MCF 10A (cell line): ENCODE data around the gene SLC15A1. TPM values are rescaled to one million over a fixed set of nuclear protein-coding genes. Genes with fewer than 3 reads are reported as not detected.

Experiments
- BruUV-seq: library from RNA; stranded (reverse); fragments of 400-500 nt; replicated peaks from 2 replicates; lab custom pipeline; 2021; lab: Mats Ljungman, UMichigan
- CTCF ChIA-PET: fragments of 300-600 bp; sonication (Branson Sonifier 250); formaldehyde crosslinking; extraction: SDS; loops from one replicate; lab custom pipeline; 2021; ENCODE audit warnings: antibody characterized with exemption, inconsistent platforms; lab: Yijun Ruan, JAX
- POLR2A ChIA-PET: fragments of 300-600, 350-650 bp; sonication (Branson Sonifier 250); formaldehyde crosslinking; extraction: SDS; loops from one replicate; lab custom pipeline; 2020; ENCODE audit warnings: antibody characterized with exemption, inconsistent platforms; lab: Yijun Ruan, JAX
- DNase-seq: peaks from one replicate; pipeline ENCODE4 v3.0.0-alpha.2; 2018; ENCODE audit not compliant: unreplicated experiment
- H3K27ac Mint-ChIP-seq: one replicate; pipeline ENCODE4 v1.8.0; 2022; ENCODE audit warnings: mild to moderate bottlenecking, low read depth, mixed read lengths; ENCODE audit not compliant: unreplicated experiment
- H3K27me3 Mint-ChIP-seq: one replicate; pipeline ENCODE4 v1.8.0; 2022; ENCODE audit warnings: mixed read lengths; ENCODE audit not compliant: insufficient read depth, unreplicated experiment
- H3K36me3 Mint-ChIP-seq: one replicate; pipeline ENCODE4 v1.8.0; 2022; ENCODE audit warnings: mild to moderate bottlenecking, moderate library complexity, mixed read lengths; ENCODE audit not compliant: insufficient read depth, unreplicated experiment
- H3K4me1 Mint-ChIP-seq: one replicate; pipeline ENCODE4 v1.8.0; 2022; ENCODE audit warnings: mixed read lengths; ENCODE audit not compliant: insufficient read depth, unreplicated experiment
- H3K4me3 Mint-ChIP-seq: one replicate; pipeline ENCODE4 v1.8.0; 2022; ENCODE audit warnings: mild to moderate bottlenecking, moderate library complexity, mixed read lengths; ENCODE audit not compliant: unreplicated experiment
- H3K9me3 Mint-ChIP-seq: one replicate; pipeline ENCODE4 v1.8.0; 2022; ENCODE audit warnings: mixed read lengths; ENCODE audit not compliant: unreplicated experiment
- CTCF ChIP-seq: fragments of 200-600 bp; IDR thresholded peaks from one replicate; pipeline ENCODE4 v1.8.0; 2022; ENCODE audit warnings: antibody characterized with exemption, mild to moderate bottlenecking; ENCODE audit not compliant: unreplicated experiment
- intact Hi-C: fragments of 100-400 bp; cut with micrococcal nuclease; formaldehyde crosslinking; loops from 2 replicates; pipeline ENCODE4 v1.14.1; 2022
- total RNA-seq: library from RNA; stranded (reverse); gene quantifications from 2 replicates; pipeline ENCODE4 v1.2.3, GENCODE V29; 2022

Gene SLC15A1
- total RNA-seq, 1 experiment from 2014 or later, result not detected

- ChIA-PET CTCF (interaction anchor here (0.6 to 2.2 kb wide), 4 partner anchors 15 to 223 kb away, joined by 3 to 10 read pairs (median 5); no protein-coding TSS in a partner anchor), POLR2A (no interaction called here)
- H3K27me3 Mint-ChIP-seq, result peaks cover 30% of the 10 kb centered on the region
- H3K36me3 Mint-ChIP-seq, result no peaks in the 10 kb centered on the region
- no peaks in the 10 kb centered on the region for H3K9me3 Mint-ChIP-seq
- peaks cover 9% of the 10 kb centered on the region for H3K4me1 Mint-ChIP-seq
- BruUV-seq, result no TSS peak
- H3K27ac Mint-ChIP-seq, result no peak overlapping the region
- no peak for DNase-seq
- H3K4me3 Mint-ChIP-seq, result no peak overlapping the region
- no peak for TF ChIP-seq CTCF
- intact Hi-C loops, result no loop called here
Observed at GRCh38 chr13:98668155-98668554, 84.3 kb downstream of the SLC15A1 start.

- Mint-ChIP-seq H3K36me3 (no peaks in the 10 kb centered on the region), H3K27me3 (peaks cover 30% of the 10 kb centered on the region), H3K9me3 (no peaks in the 10 kb centered on the region), H3K4me3 (no peak overlapping the region), H3K4me1 (peaks cover 9% of the 10 kb centered on the region), H3K27ac (no peak overlapping the region)
- no TSS peak for BruUV-seq
- ChIA-PET CTCF (interaction anchor here (1.1 to 2.5 kb wide), 4 partner anchors 12 to 223 kb away, joined by 3 to 15 read pairs (median 6); no protein-coding TSS in a partner anchor), POLR2A (no interaction called here)
- no peak for DNase-seq
- intact Hi-C loops, result no loop called here
- no peak for TF ChIP-seq CTCF
Observed at GRCh38 chr13:98665638-98665995, 86.9 kb downstream of the SLC15A1 start.

GRCh38 chr13:98664924-98665637 lies 87.4 kb downstream of the SLC15A1 start:
- intact Hi-C loops, result no loop called here
- Mint-ChIP-seq H3K27ac (no peak overlapping the region), H3K36me3 (no peaks in the 10 kb centered on the region), H3K4me1 (peaks cover 9% of the 10 kb centered on the region), H3K27me3 (peaks cover 30% of the 10 kb centered on the region), H3K4me3 (no peak overlapping the region), H3K9me3 (no peaks in the 10 kb centered on the region)
- ChIA-PET CTCF (interaction anchor here (1.1 to 2.5 kb wide), 4 partner anchors 12 to 222 kb away, joined by 3 to 15 read pairs (median 6); no protein-coding TSS in a partner anchor), POLR2A (no interaction called here)
- TF ChIP-seq CTCF, result no peak
- BruUV-seq, result no TSS peak
- DNase-seq, result no peak

GRCh38 chr13:98664510-98664909 lies 88.0 kb downstream of the SLC15A1 start:
- intact Hi-C loops, result no loop called here
- BruUV-seq, result no TSS peak
- Mint-ChIP-seq H3K9me3 (no peaks in the 10 kb centered on the region), H3K27me3 (peaks cover 26% of the 10 kb centered on the region), H3K27ac (no peak overlapping the region), H3K4me1 (peaks cover 9% of the 10 kb centered on the region), H3K36me3 (no peaks in the 10 kb centered on the region), H3K4me3 (no peak overlapping the region)
- ChIA-PET CTCF (interaction anchor here (1.1 kb wide), 1 partner anchor 216 kb away, joined by 3 read pairs; no protein-coding TSS in a partner anchor), POLR2A (no interaction called here)
- no peak for TF ChIP-seq CTCF
- DNase-seq, result no peak
